HG02763 (cell line): ENCODE data around the gene BTBD2.

Source experiments
- ATAC-seq: cut with Tn5 transposase; IDR thresholded peaks from one replicate; pipeline ENCODE4 v1.9.1; 2021; ENCODE audit warnings: mild to moderate bottlenecking, moderate library complexity; ENCODE audit not compliant: unreplicated experiment

The BTBD2 gene

DNA sequence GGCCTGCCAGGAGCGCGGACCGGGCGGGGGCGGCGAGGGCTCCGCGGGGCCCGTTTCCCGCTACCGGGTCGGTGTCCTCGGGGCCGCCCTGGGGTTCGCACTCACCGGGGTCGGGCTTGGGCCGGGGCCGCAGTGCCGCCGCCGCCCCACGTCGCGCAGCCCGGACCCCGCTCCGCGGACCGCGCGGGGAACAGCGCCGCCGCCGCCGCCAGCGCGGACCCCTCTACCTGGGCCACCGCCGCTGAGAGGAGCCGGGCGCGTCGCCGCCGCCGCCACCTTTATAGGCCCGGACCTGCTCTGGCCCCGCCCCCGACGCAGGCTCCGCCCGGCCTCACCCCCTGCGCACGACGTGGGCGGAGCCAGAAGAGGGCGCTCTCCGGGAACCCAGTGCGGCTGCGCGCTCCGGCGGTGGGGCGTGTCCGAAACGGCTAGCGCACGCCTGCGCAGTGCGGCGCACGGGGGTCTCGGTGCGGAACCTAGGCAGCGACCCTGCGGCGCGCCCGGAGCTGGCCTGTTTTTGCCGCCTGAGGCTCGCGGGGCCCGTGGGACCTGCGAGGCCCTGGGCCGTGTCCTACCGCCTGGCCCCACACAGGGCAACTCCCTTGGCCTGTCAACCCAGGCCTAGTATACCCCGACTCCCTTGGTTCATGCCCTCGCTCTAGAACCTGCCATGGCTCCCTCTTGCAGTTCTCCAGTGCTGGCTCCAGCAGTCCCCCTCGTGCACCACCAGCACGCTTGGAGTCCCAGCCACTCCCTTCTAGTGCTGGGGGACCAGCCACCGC is 35.7 kb upstream of the BTBD2 start, which contains the start of gene MKNK2:
Gene MKNK2 (minus strand): TSS at position 254 of the 782 bp plus-strand sequence. CDS start 393 bp downstream, outside the sequence.
- peak; percentile 63 for ATAC-seq

- ATAC-seq: peak; percentile 1
Observed at GRCh38 chr19:2050349-2050990, 35.0 kb upstream of the BTBD2 start.

DNA sequence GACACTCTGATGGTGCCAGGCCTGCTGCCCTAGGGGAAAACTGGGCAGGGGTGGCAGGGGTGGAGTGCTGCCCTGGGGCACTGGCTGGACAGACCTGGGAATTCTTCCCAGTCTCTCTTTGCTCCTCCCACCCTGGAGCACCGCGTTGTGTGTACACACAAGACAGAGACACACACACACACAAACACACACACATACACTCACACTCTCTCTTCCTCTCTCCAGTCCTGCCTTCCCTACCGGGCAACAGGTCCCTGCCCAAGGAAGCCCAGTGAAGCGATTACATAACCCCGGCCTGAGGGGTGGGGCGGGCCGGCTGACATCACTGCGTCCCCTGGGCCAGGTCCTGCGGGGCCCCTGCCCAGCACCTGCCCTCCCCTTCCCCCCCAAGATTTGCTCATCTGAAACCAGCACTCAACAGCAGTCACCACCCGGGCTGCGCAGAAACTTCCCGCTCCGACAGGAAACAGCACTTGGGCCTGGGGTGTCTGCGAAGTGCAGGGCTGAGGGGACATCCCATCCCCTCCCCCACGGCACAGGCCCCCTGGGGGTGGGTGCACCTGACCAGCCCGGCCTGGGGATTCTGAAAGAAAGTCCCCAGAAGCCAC is 34.3 kb upstream of the BTBD2 start:
- ATAC-seq: peak; percentile 12

DNA sequence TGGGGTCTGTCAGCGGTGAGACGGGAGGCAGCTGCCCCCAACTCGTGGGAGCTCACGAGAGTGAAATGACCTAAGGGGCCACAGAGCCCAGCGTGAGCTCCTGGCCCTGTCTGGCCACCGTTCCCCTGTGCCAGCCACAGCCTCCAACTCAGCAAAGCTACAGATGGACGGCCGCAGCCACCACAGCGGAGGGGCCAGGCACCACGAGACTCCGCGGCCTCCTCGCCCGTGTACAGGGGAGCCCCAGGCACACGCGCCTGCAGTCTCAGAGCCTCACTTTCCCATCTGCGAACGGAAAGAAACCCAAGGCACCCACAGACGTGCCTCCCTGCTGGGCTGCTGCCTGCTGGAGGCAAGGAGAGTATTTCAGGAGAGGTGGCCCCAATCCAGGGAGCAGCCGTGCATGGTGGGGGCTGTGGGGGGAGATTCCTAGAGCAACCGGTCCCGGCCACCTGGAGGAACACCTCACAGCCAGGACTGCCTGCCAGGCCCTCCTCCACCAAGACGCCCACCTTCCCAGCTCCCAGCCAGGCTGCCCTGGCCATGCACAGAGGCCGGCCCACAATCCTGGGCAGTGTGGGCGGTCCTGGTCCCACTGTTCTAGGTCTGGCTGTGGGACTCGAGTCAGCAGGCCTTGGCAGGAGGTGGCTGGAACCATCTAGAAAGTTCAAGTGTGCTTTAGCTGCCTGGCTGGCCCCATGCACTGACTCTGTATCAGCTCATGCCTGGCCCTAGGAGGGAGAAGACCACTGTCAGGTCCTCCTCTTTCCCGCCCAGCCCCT is 33.6 kb upstream of the BTBD2 start:
- no peak for ATAC-seq

GRCh38 chr19:2048104-2048958 is 32.8 kb upstream of the BTBD2 start:
- ATAC-seq: no peak

DNA sequence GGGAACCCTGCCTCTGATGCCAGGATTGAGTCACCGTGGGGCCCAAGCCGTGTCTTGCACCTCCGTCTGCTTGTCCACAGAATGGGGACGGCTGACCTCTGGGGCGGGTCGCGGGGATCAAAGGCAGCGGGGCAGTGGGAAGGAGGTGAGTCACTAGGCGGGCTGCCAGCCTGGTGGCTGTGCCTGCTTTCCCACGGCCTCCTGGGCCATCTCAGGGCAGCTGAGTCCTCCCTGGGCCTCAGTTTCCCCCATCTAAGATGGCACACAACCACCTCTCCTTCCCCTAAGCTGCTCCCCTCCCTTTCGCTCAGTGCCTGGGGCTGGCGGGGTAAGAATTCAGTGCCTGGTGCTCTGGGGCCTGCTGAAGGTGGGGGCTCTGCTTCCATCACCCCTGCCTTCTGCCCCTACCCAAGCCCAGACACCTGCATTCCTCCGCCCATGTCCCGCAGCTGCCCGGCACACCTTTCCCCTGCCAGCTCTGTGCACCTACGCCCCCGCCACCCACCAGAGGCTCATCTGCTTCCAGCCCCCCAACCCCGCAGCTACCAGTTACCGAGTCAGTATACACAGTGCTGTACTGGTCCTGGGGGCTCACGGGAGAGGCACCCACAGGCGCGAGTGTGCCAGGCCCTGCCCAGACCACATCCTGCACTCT is 32.1 kb upstream of the BTBD2 start:
- ATAC-seq: no peak

DNA sequence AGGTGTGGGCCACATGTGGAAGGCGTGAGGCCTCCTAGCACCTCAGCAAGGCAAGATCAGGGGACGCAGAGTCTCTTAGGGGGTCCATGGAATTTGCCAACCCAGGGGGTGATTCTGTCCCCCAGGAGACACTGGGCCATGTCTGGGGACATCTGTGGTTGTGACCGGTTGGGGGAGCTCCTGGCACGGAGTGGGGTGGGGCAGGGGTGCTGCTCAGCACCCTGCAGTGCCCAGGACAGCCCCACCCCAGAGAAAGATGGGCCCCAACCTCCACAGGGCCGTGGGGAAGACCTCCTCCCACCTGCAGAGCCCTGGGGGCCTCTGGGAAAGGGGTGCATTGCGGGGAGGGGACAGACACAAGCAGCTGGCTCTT is 31.5 kb upstream of the BTBD2 start:
- no peak for ATAC-seq

- no peak for ATAC-seq
Observed at GRCh38 chr19:2046046-2046907, 30.8 kb upstream of the BTBD2 start.

DNA sequence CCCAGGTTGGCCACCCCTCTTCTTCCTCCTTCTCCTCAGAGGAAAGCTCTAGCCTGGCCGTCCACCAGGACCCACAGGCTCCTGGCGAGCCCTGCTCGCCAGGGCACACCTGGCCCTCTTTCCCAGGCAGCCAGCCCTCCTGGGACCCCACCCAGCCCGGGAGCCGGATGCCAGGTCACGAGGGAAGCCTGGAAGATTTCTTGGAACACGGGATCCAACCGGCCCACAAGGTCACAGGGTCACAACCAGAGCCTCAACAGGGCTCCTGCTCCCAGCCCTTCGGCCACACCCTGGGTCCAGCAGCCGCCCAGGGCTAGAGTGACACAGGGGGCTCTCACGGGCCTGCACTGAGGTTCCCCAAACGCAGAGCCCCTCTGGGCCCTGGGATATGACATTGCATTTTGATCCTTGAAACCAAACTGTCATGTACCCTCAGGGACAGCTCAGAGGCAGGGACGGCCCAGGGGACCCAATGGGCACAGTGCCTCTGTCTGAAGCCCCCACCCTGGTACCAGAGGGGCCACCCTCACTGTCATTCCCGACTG is 30.1 kb upstream of the BTBD2 start:
- no peak for ATAC-seq

DNA sequence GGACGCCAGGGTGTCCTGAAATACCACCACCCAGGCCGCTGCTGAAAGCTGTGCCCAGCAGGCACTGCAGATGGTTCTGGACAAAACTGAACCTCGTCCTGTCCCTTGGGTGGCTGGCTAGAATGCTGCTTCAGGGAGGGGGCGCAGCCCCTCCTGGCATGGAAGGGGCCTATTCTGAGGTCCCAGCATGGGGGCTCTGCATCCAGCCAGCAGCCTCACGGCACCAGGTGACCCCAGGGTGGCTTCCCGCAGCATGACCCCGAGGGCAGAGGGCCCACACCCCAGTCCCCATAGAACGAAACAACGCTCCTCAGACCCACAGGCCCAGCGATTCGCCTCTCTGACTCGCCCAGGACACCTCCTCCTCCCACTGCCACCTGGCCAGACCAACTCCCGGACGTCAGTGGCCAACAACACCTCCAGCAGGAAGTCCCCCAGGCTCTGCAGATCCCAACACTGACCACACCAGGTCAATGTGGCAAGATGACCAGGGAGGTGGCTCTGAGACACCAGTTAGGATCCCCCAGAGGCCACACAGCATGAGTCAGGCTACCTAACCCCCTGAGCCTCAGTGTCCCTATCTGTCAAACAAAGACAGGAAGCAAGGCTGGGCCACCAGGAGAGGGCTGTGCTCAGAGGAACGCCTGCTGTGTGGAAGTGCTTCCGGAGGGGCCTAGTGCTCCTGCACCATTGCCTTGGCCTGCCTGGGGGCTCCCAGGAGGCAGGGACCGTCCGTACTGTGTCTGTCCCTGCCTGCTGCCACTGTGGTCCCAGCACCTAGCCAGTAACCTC is 29.4 kb upstream of the BTBD2 start:
- no peak for ATAC-seq

DNA sequence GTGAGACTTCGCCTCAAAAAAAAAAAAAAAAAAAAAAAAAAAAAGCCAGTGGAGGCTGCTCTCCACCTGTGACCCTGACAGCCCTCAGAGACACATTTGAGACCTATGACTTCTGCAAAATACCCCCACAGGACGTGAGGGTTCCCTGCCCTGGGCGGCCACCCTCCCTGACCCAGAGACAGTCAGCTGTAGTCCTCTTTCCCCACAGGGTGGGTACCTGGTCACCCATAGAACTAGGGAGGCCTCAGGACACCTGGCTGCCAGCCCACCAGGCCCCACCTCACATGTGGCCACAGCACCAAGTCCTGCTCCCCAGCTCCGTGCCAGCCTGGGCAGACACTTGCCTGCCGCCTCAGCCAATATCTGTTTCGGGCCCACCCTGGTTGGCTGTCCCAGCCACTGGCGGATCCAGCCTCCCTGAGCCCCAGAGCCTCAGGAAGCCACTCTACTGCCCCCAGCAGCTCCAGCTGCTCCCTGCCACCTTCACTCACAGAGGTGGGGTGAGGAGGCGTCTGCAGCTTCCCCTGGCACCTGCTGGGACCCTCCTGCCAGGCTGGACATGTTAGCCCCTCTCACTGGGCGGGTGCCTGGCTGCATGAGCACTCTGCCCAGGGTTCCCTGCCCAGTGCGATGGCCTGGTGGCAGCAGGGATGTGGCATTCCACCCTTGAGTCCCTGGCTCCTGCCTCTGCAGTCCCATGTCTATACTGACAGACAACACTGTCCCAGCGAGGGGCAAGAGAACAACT is 28.6 kb upstream of the BTBD2 start:
- ATAC-seq: no peak

DNA sequence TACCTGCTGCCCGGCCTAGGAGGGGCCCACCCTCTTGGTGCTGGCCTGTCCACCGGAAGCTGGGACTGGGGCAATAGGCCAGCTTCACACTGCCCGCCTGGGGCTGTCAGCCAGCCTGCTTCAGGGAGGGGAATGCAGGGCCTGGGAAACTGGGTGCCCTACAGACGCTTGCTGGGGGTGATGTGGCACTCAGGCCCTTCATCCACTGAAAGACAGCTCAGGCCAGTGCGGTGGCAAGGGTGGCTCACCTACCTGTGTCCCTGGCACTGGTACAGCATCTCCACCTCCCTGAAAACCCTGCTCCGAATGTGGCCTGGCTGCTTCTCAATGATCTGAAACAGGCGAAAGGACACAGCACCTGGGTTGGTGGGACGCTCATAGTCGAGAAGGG is 27.7 kb upstream of the BTBD2 start:
- no peak for ATAC-seq

GRCh38 chr19:2042485-2043250 is 27.2 kb upstream of the BTBD2 start:
- ATAC-seq: peak; percentile 3

- ATAC-seq: peak; percentile 62
Observed at GRCh38 chr19:2041683-2042484, 26.4 kb upstream of the BTBD2 start.

GRCh38 chr19:2041433-2041682 is 25.8 kb upstream of the BTBD2 start:
- ATAC-seq: no peak
